Measurements from ENCODE around the gene VAC14.

Gene VAC14

GRCh38 chr16:70692130-70692872 is 108.7 kb downstream of the VAC14 start:
- no peak for DNase-seq (ENCODE audit: low spot score)

DNA sequence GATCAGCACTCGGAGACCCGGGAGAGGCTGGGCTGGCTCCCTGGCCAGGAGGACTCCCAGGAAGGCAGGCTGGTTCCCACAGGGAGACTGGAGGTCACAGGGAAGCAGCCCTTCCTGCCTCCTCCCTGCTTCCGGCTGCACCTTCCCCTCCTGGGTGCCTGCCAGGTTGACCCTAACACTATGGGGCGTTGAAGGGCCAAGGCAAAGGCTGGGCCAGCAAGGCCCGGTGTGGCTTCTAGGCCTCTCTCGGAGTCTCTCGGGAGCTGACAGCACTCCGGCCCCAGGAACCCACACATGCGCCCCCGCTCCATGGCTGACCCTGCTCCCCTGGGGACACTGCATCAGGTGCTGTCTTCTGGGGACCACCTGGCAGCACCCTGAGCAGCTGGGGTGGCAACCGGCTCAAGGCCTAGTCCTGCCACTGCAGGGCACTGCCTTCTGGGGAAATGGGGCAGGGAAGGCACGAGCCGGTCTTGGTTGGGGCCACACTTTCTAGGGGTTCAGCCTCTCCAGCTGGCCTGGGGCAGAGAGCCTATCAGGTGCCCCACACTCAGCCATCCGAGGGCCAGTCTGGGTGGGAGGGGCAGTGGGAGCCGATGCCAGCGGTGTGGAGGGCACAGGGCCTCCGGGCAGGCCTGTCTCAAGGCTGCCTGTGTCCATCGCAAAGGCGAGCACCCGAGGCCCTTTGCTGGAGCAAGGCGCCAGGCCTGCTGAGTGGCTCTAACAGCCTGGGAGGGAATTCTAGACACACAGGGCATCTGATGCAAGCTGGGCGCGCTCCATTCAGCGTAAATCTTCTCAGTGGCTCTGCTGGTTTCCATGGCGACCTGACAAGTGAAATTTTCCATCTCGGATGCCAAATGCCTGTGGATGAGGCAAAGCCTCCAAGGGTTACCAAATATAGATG is 109.5 kb downstream of the VAC14 start:
- no peak for DNase-seq (ENCODE audit: low spot score)

DNA sequence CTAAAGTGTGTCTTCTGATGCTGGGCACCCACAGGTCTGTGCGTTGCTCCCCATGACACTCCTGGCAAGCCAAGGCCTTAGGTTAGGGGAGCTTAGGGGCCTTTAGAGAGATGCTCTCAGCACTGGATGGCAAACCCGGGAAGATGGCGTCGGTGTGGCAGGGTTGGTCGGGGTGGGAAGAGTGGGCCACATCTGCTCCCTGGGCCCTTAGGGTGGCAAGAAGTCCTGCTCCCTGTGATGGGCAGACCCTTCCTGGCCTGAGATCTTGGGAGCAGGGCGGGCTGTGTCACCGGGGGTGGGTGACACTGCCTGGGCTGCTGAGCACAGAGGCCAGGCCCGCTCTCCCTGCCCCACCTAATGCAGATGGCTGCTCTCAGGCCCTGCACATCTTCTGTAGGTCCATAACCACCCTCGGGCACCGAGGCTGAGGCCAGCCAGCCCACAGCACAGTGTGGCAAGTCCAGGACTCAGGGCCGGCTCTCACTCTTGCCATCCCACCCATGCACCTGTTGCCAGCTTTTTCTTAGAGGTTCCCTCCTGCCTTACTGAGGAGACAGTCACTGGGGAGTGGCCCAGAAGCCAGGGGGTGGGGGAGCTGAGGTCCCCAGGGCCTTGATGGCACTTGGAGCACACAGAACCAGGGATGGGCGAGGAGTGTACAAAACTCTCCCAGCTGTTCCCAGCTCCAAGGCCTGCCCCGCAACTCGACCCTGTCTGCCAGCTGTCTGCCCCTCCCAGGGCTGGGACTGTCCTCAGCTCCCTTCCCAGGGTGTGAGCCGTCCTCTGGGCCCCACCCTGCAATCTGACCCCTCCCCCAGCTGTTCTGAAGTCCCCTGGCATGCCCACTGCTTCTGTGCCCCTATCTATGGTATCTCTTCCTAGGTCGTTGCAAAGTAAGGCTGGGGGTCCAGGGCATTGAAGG is 110.7 kb downstream of the VAC14 start:
- no peak for DNase-seq (ENCODE audit: low spot score)

- no peak for DNase-seq (ENCODE audit: low spot score)
Observed at GRCh38 chr16:70689035-70689969, 111.7 kb downstream of the VAC14 start.

GRCh38 chr16:70688246-70688742 is 112.7 kb downstream of the VAC14 start:
- no peak for DNase-seq (ENCODE audit: low spot score)

GRCh38 chr16:70687671-70688245 is 113.2 kb downstream of the VAC14 start:
- DNase-seq (ENCODE audit: low spot score), result no peak

GRCh38 chr16:70687102-70687511 is 113.9 kb downstream of the VAC14 start:
- no peak for DNase-seq (ENCODE audit: low spot score)

DNA sequence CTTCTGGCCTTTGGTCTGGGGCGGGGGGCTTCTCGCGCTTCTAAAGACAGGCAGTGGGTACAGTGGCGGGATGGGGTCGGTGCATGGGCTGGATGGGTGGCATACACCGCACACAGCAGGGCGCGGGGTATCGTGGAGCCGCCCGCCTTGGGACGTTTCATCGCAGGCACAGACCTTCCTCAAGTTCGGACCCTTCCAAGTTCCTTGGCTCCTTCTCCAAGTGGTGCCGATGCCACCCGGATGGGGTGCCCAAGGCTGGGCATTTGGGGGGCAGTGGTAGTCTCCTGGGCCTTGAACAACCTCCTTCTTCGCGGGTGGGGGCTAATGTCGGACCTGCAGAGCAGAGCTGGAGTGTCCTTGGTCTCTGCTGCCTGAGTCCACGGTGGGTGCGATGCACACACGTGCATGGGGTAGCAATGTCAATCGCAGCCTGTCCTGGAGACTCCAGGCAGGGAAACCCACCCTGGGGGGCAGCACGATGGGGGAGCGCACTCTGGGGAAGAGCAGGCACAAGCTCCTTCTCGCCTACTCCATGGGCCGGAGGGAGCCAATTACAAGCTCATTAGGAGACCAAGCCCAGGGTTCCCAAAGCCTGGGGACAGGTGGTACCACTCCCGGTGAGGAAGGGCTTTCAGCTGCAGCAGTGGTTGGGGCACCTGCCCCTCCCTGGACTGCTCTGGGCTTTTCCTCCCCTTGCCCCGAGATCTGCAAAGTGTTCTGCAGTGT is 114.4 kb downstream of the VAC14 start:
- peak; percentile 68 for DNase-seq (ENCODE audit: low spot score)

GRCh38 chr16:70685938-70686375 is 115.0 kb downstream of the VAC14 start, which contains the start of gene MTSS2:
MTSS2 (minus strand) TSS chr16:70686053; CDS start chr16:70685791, 262 bp downstream.
- peak; percentile 96 for DNase-seq (ENCODE audit: low spot score)

- no peak for DNase-seq (ENCODE audit: low spot score)
Observed at GRCh38 chr16:70685061-70685937, 115.7 kb downstream of the VAC14 start.

- DNase-seq (ENCODE audit: low spot score), result no peak
Observed at GRCh38 chr16:70684146-70685060, 116.6 kb downstream of the VAC14 start.

DNA sequence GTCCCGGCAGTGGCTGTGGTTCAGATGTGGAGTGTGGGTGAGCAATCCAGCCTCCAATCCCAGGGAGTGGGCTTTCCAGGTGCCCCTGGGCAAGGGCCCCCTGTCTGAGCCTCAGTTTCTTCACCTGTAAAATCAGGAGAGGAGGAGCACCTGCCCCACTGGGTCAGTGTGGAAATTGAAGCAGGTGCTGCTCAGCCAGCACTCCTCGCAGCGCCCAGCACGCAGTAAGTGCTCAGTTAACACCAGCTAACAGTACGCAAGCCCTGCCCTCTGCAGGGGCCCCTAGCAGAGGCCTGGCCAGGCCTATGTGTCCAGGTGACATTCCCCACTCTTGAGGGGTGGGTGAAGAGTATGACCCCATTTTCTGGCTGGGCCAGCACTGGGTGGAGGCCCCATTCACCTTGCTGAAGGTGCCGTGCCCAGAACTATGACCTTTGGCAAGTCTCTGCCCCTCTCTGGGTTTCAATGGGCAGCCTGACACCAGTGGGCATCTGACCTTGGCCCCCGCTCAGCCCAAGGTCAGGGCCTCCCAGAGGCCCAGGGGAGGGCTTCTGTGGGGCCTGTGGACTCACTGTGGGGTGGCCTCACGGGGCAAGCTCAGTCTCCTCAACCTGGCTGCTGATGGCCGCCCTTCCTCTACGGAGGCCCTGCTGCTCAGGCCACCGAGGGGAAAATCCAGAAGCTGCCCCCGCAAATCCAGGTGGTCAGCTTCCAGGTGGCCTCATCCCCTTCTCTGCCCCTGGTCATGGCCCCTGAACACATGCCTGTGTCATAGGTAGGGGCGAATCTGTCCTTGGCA is 117.6 kb downstream of the VAC14 start:
- no peak for DNase-seq (ENCODE audit: low spot score)

DNA sequence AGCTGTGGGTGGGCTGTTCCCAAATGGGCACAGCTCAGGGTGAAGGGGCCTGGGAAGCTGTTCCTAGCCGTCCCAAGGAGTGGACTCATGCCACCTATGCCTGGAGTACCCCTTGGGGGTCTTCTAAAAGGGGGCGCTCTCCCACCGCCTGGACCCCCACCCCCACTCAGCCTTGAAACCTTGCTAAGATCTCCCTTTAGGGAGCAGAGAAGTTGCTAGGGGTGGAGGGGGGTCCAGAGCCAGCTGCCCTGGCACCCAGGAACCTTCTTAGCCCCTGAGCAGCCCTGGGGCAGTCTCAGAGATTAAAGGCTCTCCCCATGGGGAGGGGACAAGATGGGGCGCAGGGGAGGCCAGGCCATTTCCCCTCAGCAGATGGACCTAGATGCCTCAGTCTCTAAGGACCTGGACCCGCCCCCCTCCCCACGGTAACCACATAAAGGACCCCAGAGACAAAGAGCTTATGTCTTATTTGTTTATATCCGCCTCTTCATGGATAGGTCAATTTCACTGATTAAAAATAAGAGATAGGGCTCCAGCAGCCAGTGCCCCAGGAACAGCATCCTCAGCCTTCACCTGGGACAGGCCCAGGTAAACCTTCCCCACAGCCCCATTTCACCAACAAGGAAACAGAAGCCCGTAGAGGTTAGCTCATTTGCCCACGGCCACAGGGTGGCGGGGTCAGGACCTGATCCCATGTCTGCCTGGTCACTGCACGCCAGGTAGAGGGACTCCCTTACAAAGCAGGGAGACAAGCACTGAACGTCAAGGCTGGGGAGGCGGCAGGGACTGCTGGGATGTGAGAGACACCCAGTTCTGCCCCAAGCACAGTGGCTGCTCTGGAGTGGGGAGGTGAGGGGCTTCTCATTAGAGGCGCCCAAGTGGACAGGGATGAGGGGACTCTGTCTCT is 118.5 kb downstream of the VAC14 start:
- peak; percentile 75 for DNase-seq (ENCODE audit: low spot score)

DNA sequence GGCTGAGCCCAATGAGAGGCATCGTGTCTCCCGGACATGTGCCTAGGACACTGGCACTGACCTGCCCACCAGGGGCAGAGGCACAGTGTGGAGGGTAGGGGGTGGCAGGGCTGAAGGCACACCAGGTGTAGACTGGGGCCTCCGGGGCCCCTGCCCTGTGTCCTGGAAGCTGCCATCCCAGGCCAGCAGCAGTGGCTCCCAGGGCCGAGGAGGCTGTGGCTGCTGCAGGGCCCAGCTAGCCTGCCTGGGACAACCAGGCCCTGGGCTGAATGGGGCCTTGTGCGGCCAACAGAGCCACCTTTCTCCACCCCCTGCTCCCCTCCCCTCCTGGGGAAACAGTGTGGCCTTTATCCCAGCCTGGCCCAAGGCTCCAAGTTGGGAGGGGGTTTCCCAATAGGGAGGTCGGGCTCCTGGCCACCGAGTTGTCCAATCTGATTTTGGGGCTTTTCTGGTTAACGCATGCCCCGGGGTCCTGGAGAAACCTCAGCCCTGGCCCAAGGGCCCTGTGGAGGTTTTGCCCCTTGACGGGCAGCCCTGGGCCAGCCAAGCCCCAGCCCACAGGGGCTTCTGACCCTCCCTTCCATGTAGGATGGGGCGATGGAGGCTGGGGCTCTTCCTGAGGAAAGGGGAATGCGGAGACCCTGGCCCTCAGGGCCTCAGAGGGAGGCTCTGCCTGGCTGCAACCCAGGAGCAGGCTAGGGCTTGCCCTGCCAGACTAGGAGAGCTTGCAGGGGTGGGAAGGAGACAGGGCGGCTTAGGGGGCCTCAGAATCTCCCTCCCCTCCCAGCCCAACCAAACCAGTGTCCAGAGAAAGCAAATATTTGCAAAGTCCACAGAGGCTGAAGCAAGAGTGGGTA is 119.3 kb downstream of the VAC14 start:
- DNase-seq (ENCODE audit: low spot score), result peak; percentile 90
